ENCODE data around the gene DNAH6.

GRCh38 chr2:84865181-84865783 is 349.0 kb downstream of the DNAH6 start:
- TF ChIP-seq STAT1 (conservative IDR thresholded peaks at IDR 0.05): no peak
- no peak for TF ChIP-seq MYC (IDR thresholded peaks at IDR 0.05; ENCODE audit: insufficient read depth, insufficient read length, insufficient replicate concordance, low read length, severe bottlenecking)
- no peak for TF ChIP-seq YY1 (IDR thresholded peaks at IDR 0.05; ENCODE audit: low read depth, low read length)
- TF ChIP-seq HDAC2 (IDR thresholded peaks at IDR 0.05): no peak
- no peak for TF ChIP-seq ZSCAN29 (IDR thresholded peaks at IDR 0.05)
- peak; percentile 41 to 75 (median 61); a peak in 4 of 6 replicates for TF ChIP-seq CTCF (IDR thresholded peaks at IDR 0.05 in 2 of 3, conservative IDR thresholded peaks at IDR 0.05 in 1 of 3; ENCODE audit: control insufficient read depth in 2 of 3, extremely low read depth in 1 of 3, insufficient read depth in 1 of 3, low read depth in 3 of 3, low read length in 3 of 3)
- no peak for TF ChIP-seq BHLHE40 (IDR thresholded peaks at IDR 0.05; ENCODE audit: borderline replicate concordance in 1 of 2, low read depth in 2 of 2, low read length in 1 of 2)
- TF ChIP-seq KDM1A (IDR thresholded peaks at IDR 0.05; ENCODE audit: borderline replicate concordance): no peak
- TF ChIP-seq POLR2AphosphoS2 (IDR thresholded peaks at IDR 0.05; ENCODE audit: low read depth, low read length): no peak
- no peak for TF ChIP-seq EZH2 (IDR thresholded peaks at IDR 0.05; ENCODE audit: borderline replicate concordance, control insufficient read depth, low read depth, low read length)
- no peak for TF ChIP-seq ETV6 (conservative IDR thresholded peaks at IDR 0.05 in 1 of 2, IDR thresholded peaks at IDR 0.05 in 1 of 2; ENCODE audit: borderline replicate concordance in 1 of 2, low read depth in 1 of 2)
- TF ChIP-seq, protein P1, sequence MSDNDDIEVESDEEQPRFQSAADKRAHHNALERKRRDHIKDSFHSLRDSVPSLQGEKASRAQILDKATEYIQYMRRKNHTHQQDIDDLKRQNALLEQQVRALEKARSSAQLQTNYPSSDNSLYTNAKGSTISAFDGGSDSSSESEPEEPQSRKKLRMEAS (IDR thresholded peaks at IDR 0.05; ENCODE audit: low read depth, low read length): no peak

All from GM12878 (cell line).